Activated CD8-positive, alpha-beta T cell treated with anti-CD3 and anti-CD28 coated beads, Interleukin-2, amount 10 ng/mL, durations not matched to agents 7 days and 5 days (primary cell): Measurements from ENCODE around the gene ARMC9. TPM values are rescaled to one million over a fixed set of nuclear protein-coding genes. Genes with fewer than 3 reads are reported as not detected.
"Not testable (repeated sequence)": the region's sequence is repeated elsewhere in the genome, so short reads cannot be mapped to it uniquely, and the experiment has no call there.

Experiments
- ATAC-seq: fragments of 150-1000 bp; cut with Tn5 transposase; one replicate; pipeline ENCODE4 v1.10.0; 2021; ENCODE audit warnings: moderate library complexity
- CTCF ChIA-PET: fragments of 350-600 bp; sonication (Branson Sonifier 250); formaldehyde crosslinking; loops from one replicate; lab custom pipeline; 2021; ENCODE audit warnings: antibody characterized with exemption; lab: Charles Lee
- POLR2A ChIA-PET: fragments of 350-600 bp; sonication (Branson Sonifier 250); formaldehyde crosslinking; loops from one replicate; lab custom pipeline; 2021; ENCODE audit warnings: antibody characterized with exemption; lab: Charles Lee
- DNase-seq: peaks from one replicate; pipeline ENCODE4 v3.0.0-alpha.2; 2020
- H3K27ac Mint-ChIP-seq: one replicate; pipeline ENCODE4 v1.8.0; 2021; ENCODE audit warnings: mild to moderate bottlenecking, mixed read lengths
- H3K27me3 Mint-ChIP-seq: one replicate; pipeline ENCODE4 v1.8.0; 2021; ENCODE audit warnings: low read depth, mixed read lengths
- H3K36me3 Mint-ChIP-seq: one replicate; pipeline ENCODE4 v1.8.0; 2021; ENCODE audit warnings: low read depth, mixed read lengths
- H3K4me1 Mint-ChIP-seq: one replicate; pipeline ENCODE4 v1.8.0; 2021; ENCODE audit warnings: low read depth, mixed read lengths
- H3K4me3 Mint-ChIP-seq: one replicate; pipeline ENCODE4 v1.8.0; 2021; ENCODE audit warnings: mild to moderate bottlenecking, mixed read lengths
- H3K9me3 Mint-ChIP-seq: one replicate; pipeline ENCODE4 v1.8.0; 2022; ENCODE audit warnings: mixed read lengths; ENCODE audit not compliant: insufficient read depth
- total RNA-seq, 2 experiments: library from RNA; stranded (reverse); gene quantifications; one replicate each; pipeline ENCODE4 v1.2.3, GENCODE V29; 2021

ARMC9 gene
- total RNA-seq, 2 experiments from 2014 or later = 0.65 to 0.92 TPM

- H3K9me3 Mint-ChIP-seq = no peaks in the 10 kb centered on the region
- H3K27me3 Mint-ChIP-seq = no peaks in the 10 kb centered on the region
- POLR2A ChIA-PET = no interaction called here
- no peak overlapping the region for H3K27ac Mint-ChIP-seq
- H3K4me1 Mint-ChIP-seq = peaks cover 2% of the 10 kb centered on the region
- H3K36me3 Mint-ChIP-seq = peaks cover 50% of the 10 kb centered on the region
- no peak for ATAC-seq
- CTCF ChIA-PET = no interaction called here
- H3K4me3 Mint-ChIP-seq = no peak overlapping the region
- DNase-seq = no peak
These were observed 28.9 kb upstream of the ARMC9 start for GRCh38 chr2:231169488-231169887.

GRCh38 chr2:231170055-231170454 lies 28.4 kb upstream of the ARMC9 start:
- Mint-ChIP-seq H3K27me3 (no peaks in the 10 kb centered on the region), H3K4me3 (no peak overlapping the region), H3K9me3 (no peaks in the 10 kb centered on the region), H3K27ac (no peak overlapping the region), H3K4me1 (peaks cover 2% of the 10 kb centered on the region), H3K36me3 (peaks cover 51% of the 10 kb centered on the region)
- CTCF ChIA-PET = no interaction called here
- DNase-seq (no peak), ATAC-seq (no peak)
- POLR2A ChIA-PET = no interaction called here

GRCh38 chr2:231172025-231172424 lies 26.4 kb upstream of the ARMC9 start:
- ChIA-PET POLR2A (no interaction called here), CTCF (no interaction called here)
- no peak overlapping the region for H3K27ac Mint-ChIP-seq
- no peaks in the 10 kb centered on the region for H3K9me3 Mint-ChIP-seq
- peaks cover 2% of the 10 kb centered on the region for H3K4me1 Mint-ChIP-seq
- H3K36me3 Mint-ChIP-seq = peaks cover 46% of the 10 kb centered on the region
- ATAC-seq (no peak), DNase-seq (no peak)
- no peak overlapping the region for H3K4me3 Mint-ChIP-seq
- H3K27me3 Mint-ChIP-seq = no peaks in the 10 kb centered on the region

GRCh38 chr2:231174211-231174651 lies 24.2 kb upstream of the ARMC9 start:
- H3K4me3 Mint-ChIP-seq = no peak overlapping the region
- no peak overlapping the region for H3K27ac Mint-ChIP-seq
- ChIA-PET POLR2A (no interaction called here), CTCF (interaction anchor here (1.1 kb wide), 1 partner anchor 71 kb away, joined by 4 read pairs; no protein-coding TSS in a partner anchor)
- H3K9me3 Mint-ChIP-seq = no peaks in the 10 kb centered on the region
- no peaks in the 10 kb centered on the region for H3K27me3 Mint-ChIP-seq
- no peak for ATAC-seq
- DNase-seq = no peak
- peaks cover 2% of the 10 kb centered on the region for H3K4me1 Mint-ChIP-seq
- peaks cover 34% of the 10 kb centered on the region for H3K36me3 Mint-ChIP-seq

GRCh38 chr2:231176066-231176465 lies 22.4 kb upstream of the ARMC9 start:
- Mint-ChIP-seq H3K9me3 (no peaks in the 10 kb centered on the region), H3K4me1 (peaks cover 12% of the 10 kb centered on the region), H3K4me3 (no peak overlapping the region), H3K27ac (no peak overlapping the region), H3K27me3 (no peaks in the 10 kb centered on the region), H3K36me3 (peaks cover 27% of the 10 kb centered on the region)
- CTCF ChIA-PET = no interaction called here
- POLR2A ChIA-PET = no interaction called here
- DNase-seq (no peak), ATAC-seq (no peak)

- Mint-ChIP-seq H3K4me1 (peaks cover 12% of the 10 kb centered on the region), H3K27me3 (no peaks in the 10 kb centered on the region), H3K4me3 (no peak overlapping the region), H3K36me3 (peaks cover 23% of the 10 kb centered on the region), H3K9me3 (no peaks in the 10 kb centered on the region), H3K27ac (no peak overlapping the region)
- DNase-seq (no peak), ATAC-seq (no peak)
- POLR2A ChIA-PET = no interaction called here
- CTCF ChIA-PET = no interaction called here
These were observed 21.0 kb upstream of the ARMC9 start for GRCh38 chr2:231177156-231178025.

GRCh38 chr2:231178805-231179204 lies 19.6 kb upstream of the ARMC9 start:
- H3K27me3 Mint-ChIP-seq, CTCF ChIA-PET, ATAC-seq, H3K4me3 Mint-ChIP-seq, POLR2A ChIA-PET, H3K27ac Mint-ChIP-seq, DNase-seq, H3K9me3 Mint-ChIP-seq: not testable (repeated sequence)
- Mint-ChIP-seq H3K36me3 (peaks cover 18% of the 10 kb centered on the region), H3K4me1 (peaks cover 12% of the 10 kb centered on the region)

- Mint-ChIP-seq H3K4me3 (no peak overlapping the region), H3K36me3 (no peaks in the 10 kb centered on the region), H3K27ac (no peak overlapping the region), H3K27me3 (no peaks in the 10 kb centered on the region), H3K4me1 (peaks cover 12% of the 10 kb centered on the region), H3K9me3 (no peaks in the 10 kb centered on the region)
- DNase-seq = no peak
- ATAC-seq = no peak
- ChIA-PET POLR2A (no interaction called here), CTCF (no interaction called here)
These were observed 16.4 kb upstream of the ARMC9 start for GRCh38 chr2:231181860-231182512.

GRCh38 chr2:231182513-231182899 lies 15.9 kb upstream of the ARMC9 start:
- Mint-ChIP-seq H3K36me3 (no peaks in the 10 kb centered on the region), H3K27me3 (no peaks in the 10 kb centered on the region), H3K4me3 (no peak overlapping the region), H3K9me3 (no peaks in the 10 kb centered on the region), H3K27ac (no peak overlapping the region), H3K4me1 (peaks cover 12% of the 10 kb centered on the region)
- ChIA-PET CTCF (no interaction called here), POLR2A (no interaction called here)
- DNase-seq (no peak), ATAC-seq (no peak)

GRCh38 chr2:231183851-231184250 lies 14.6 kb upstream of the ARMC9 start:
- Mint-ChIP-seq H3K36me3 (no peaks in the 10 kb centered on the region), H3K4me1 (peaks cover 12% of the 10 kb centered on the region), H3K27me3 (peaks cover 4% of the 10 kb centered on the region), H3K27ac (no peak overlapping the region), H3K9me3 (no peaks in the 10 kb centered on the region), H3K4me3 (no peak overlapping the region)
- DNase-seq = no peak
- ChIA-PET CTCF (no interaction called here), POLR2A (no interaction called here)
- ATAC-seq = no peak

GRCh38 chr2:231184319-231184718 lies 14.1 kb upstream of the ARMC9 start:
- ChIA-PET CTCF (interaction anchor here (0.6 kb wide), 1 partner anchor 73 kb away, joined by 3 read pairs; no protein-coding TSS in a partner anchor), POLR2A (no interaction called here)
- Mint-ChIP-seq H3K27me3 (peaks cover 4% of the 10 kb centered on the region), H3K36me3 (no peaks in the 10 kb centered on the region), H3K4me1 (peaks cover 10% of the 10 kb centered on the region), H3K4me3 (no peak overlapping the region), H3K27ac (no peak overlapping the region), H3K9me3 (no peaks in the 10 kb centered on the region)
- DNase-seq = no peak
- ATAC-seq = no peak

GRCh38 chr2:231185050-231185725 lies 13.2 kb upstream of the ARMC9 start:
- Mint-ChIP-seq H3K27ac (no peak overlapping the region), H3K27me3 (peaks cover 9% of the 10 kb centered on the region), H3K4me3 (no peak overlapping the region), H3K4me1 (peaks cover 2% of the 10 kb centered on the region), H3K36me3 (no peaks in the 10 kb centered on the region), H3K9me3 (no peaks in the 10 kb centered on the region)
- ChIA-PET CTCF (interaction anchor here (0.9 kb wide), 1 partner anchor 11 kb away, joined by 3 read pairs; no protein-coding TSS in a partner anchor), POLR2A (no interaction called here)
- DNase-seq = no peak
- ATAC-seq = no peak
